ENCODE results near the gene PNMA6E.

The PNMA6E gene

DNA sequence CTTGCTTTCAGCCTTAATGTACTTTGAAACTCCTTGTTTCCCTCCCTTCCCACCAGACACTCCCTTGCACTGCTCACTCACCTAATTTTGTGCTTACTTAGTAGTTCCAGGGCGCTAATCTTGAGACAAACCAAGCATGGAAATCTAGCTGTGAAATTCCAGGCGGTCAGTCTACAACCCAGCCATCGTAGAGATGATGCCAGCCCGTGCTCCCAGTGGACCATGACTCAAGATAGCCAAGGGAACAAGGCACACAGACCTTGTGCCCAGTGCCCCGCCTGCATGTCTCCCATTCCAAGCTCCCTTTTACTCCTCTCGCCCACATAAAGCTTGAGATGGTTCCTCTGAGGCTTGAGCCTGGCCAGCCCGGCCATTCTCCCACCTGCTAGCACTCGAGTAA is 33.7 kb upstream of the PNMA6E start:
- no peak for DNase-seq (ENCODE audit: low spot score)
- TF ChIP-seq, protein P1, sequence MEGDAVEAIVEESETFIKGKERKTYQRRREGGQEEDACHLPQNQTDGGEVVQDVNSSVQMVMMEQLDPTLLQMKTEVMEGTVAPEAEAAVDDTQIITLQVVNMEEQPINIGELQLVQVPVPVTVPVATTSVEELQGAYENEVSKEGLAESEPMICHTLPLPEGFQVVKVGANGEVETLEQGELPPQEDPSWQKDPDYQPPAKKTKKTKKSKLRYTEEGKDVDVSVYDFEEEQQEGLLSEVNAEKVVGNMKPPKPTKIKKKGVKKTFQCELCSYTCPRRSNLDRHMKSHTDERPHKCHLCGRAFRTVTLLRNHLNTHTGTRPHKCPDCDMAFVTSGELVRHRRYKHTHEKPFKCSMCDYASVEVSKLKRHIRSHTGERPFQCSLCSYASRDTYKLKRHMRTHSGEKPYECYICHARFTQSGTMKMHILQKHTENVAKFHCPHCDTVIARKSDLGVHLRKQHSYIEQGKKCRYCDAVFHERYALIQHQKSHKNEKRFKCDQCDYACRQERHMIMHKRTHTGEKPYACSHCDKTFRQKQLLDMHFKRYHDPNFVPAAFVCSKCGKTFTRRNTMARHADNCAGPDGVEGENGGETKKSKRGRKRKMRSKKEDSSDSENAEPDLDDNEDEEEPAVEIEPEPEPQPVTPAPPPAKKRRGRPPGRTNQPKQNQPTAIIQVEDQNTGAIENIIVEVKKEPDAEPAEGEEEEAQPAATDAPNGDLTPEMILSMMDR (IDR thresholded peaks at IDR 0.05; ENCODE audit: extremely low read depth, missing control alignments): no peak

DNA sequence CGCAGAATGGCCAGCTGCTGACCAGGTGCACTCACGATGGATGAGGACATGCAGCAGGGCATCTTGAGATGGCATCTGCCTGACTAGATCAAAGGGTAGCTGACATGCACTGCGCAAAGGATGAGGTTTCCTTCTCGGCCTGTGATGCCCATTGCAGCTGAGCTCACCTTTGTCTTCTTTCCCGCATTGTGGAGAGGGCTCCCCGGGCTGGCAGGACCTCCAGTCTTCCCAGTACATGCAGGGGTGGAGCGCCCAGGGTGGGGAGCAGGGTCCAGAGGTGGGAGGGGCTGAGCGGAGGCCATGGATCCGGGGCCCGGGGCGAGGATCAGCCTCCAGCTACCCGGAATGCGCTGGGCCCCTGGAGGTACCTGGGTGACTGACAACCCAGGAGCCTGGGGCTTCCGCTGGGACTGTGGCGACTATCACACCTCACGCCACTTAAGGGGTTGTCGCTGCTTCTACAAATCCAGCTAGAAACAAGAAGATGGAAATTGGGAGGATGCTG is 32.7 kb upstream of the PNMA6E start:
- no peak for DNase-seq (ENCODE audit: low spot score)
- TF ChIP-seq, protein P1 (IDR thresholded peaks at IDR 0.05; ENCODE audit: extremely low read depth, missing control alignments): no peak

DNA sequence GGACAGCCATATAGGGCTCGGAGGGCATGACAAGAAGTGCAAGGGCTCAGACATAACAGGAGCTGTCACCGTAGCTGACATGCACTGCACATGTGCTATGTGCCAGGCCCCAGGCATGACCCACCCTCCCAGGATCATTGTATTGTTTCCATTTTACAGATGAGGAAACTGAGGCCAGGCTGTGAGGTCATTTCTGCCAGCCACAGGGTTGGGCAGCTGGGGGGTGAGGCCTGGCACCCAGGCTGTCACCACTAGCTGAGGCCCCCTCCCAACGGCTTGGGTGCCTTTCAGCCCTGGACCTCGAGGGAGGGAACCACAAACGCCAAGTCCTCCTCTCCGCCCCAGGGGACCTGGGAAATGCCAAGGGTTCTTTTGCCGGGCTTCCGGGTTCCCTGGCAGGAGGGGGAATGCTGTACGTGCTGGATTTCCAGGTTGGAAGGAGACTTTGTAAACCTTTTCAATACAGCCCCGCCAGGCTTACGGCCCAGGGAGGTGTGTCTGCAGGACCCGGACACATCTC is 32.1 kb upstream of the PNMA6E start:
- TF ChIP-seq, protein P1 (IDR thresholded peaks at IDR 0.05; ENCODE audit: extremely low read depth, missing control alignments): no peak
- DNase-seq (ENCODE audit: low spot score): no peak

DNA sequence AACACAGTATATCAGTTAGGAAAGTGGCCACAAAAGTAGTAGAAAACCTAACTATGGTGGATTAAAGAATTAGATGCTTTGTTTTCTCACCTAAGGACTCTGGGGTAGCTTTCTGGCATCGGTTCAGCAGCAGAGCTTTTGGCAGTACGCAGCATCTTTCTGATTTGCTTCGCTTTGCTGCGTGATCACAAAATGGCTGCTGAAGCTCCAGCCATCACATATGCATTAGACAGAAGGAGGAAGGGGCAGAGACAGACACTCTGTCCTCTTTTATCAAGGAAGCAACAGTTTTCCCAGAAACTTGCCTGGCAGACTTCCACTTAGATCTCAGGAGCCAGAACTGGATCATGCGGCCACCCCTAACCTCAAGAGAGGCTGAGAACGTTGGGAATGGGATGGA is 29.6 kb upstream of the PNMA6E start:
- no peak for DNase-seq (ENCODE audit: low spot score)
- TF ChIP-seq, protein P1 (IDR thresholded peaks at IDR 0.05; ENCODE audit: extremely low read depth, missing control alignments): no peak

DNA sequence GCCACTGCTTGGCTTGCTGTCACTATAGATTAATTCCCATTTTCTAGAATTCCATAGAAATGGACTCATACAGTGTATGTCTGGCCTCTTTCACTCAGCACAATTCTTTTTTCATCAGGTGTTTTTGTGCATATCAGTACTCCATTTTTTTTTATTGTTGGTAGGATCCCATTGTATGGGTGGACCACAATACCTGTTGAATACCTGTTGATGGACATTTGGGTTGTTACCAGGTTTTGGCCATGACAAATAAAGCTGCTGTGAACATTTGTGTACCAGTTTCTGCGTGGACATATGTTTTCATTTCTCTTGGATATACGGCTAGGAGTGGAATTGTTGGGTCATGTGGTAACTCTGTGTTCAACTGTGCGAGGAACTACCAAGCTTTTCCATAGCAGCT is 25.1 kb upstream of the PNMA6E start:
- TF ChIP-seq, protein P1 (IDR thresholded peaks at IDR 0.05; ENCODE audit: extremely low read depth, missing control alignments): no peak
- DNase-seq (ENCODE audit: low spot score): no peak

DNA sequence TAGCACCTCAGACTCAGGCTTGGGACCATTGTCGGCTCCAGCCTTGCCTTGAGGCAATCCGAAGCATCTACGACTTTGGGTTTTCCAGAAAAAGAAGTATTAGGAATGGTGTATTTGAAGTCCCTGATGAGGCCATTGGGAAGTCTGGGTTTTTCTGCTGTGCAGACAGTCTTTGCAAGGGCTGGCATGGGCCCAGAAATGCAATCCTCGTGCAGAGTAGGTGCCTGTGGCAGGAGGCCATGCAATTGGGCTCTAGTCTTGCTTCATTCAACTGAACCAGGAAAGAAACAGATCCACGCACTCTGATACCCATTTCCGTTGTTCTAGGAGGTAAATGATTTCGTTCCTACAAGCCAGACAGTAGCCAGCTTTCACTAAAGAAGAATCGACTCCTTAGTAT is 22.5 kb upstream of the PNMA6E start:
- TF ChIP-seq, protein P1 (IDR thresholded peaks at IDR 0.05; ENCODE audit: extremely low read depth, missing control alignments): no peak
- DNase-seq (ENCODE audit: low spot score): no peak

DNA sequence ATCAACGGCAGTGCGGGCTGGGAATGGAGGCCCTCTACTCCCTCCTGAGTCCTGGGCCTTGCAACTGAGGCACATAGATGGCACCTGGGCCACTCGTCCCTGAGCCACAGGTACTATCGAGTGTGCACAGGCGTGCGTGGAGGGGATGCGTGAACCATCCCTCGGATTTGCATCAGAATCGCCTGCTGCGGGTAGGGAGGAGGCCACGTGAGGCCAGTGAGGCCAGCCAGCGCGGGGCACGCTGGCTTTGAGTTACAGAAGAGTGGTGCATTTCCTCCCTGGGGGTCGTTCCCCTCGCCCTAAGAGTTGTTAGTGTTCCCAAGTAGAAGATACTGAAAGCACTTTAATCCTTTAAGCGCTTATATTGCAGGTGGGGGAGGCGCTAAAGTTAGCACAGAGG is 20.7 kb upstream of the PNMA6E start:
- DNase-seq (ENCODE audit: low spot score): no peak
- TF ChIP-seq, protein P1 (IDR thresholded peaks at IDR 0.05; ENCODE audit: extremely low read depth, missing control alignments): no peak
